H1 (cell line): ENCODE results near the gene RAD23B. TPM values are rescaled to one million over a fixed set of nuclear protein-coding genes. Genes with fewer than 3 reads are reported as not detected.

ENCODE experiments used
- CTCF ChIA-PET: fragments of 300-600 bp; sonication (Branson Sonifier 250); formaldehyde crosslinking; loops from one replicate; lab custom pipeline; 2021; ENCODE audit not compliant: partially characterized antibody; lab: Charles Lee
- POLR2A ChIA-PET: fragments of 300-600 bp; sonication (Branson Sonifier 250); formaldehyde crosslinking; loops from one replicate; lab custom pipeline; 2021; ENCODE audit warnings: inconsistent platforms; ENCODE audit not compliant: partially characterized antibody; lab: Charles Lee
- DNase-seq, 2 experiments: peaks; one replicate each; pipeline versions ENCODE4 v3.0.0 to v3.0.0-alpha.2; 2010 to 2022; ENCODE audit warnings: low spot score in 2 of 2, low read depth in 1 of 2, mixed read lengths in 1 of 2
- FAIRE-seq: peaks from 2 replicates; lab custom pipeline; 2011; peaks lifted over from hg19 to GRCh38; lab: Jason Lieb, UNC
- H2AFZ ChIP-seq: 2 replicates; pipeline ENCODE4 v1.8.1; 2012; ENCODE audit warnings: low read length, inconsistent platforms
- H2AK5ac ChIP-seq: 2 replicates; pipeline ENCODE4 v1.6.1; 2013; ENCODE audit warnings: low read depth, low read length
- H2BK120ac ChIP-seq: replicated peaks from 2 replicates; pipeline ENCODE3; 2013; ENCODE audit warnings: low read depth, low read length, inconsistent platforms
- H2BK12ac ChIP-seq: 2 replicates; pipeline ENCODE4 v1.6.1; 2013; ENCODE audit warnings: low read depth, low read length
- H2BK15ac ChIP-seq: 2 replicates; pipeline ENCODE4 v1.6.1; 2013; ENCODE audit warnings: low read length
- H2BK20ac ChIP-seq: 2 replicates; pipeline ENCODE4 v1.6.1; 2013; ENCODE audit warnings: low read length
- H2BK5ac ChIP-seq: 2 replicates; pipeline ENCODE4 v1.6.1; 2013; ENCODE audit warnings: low read depth, low read length
- H3K14ac ChIP-seq: 2 replicates; pipeline ENCODE4 v1.6.1; 2013; ENCODE audit warnings: inconsistent platforms; ENCODE audit not compliant: insufficient read length
- H3K18ac ChIP-seq: 2 replicates; pipeline ENCODE4 v1.6.1; 2013; ENCODE audit warnings: low read length; ENCODE audit errors: extremely low read depth
- H3K23ac ChIP-seq: 2 replicates; pipeline ENCODE4 v1.6.1; 2013; ENCODE audit warnings: inconsistent platforms; ENCODE audit not compliant: insufficient read length
- H3K23me2 ChIP-seq: 2 replicates; pipeline ENCODE4 v1.6.1; 2013; ENCODE audit warnings: low read depth, low read length
- H3K27ac ChIP-seq: 2 replicates; pipeline ENCODE4 v1.6.1; 2011; ENCODE audit warnings: low read depth, low read length, inconsistent platforms
- H3K27me3 ChIP-seq, 4 experiments: replicated peaks in 1 of 4; 1 replicate in 1 of 4; 2 replicates in 3 of 4; pipeline versions ENCODE4 v1.6.1 to v1.8.1; 2011 to 2013; ENCODE audit warnings: low read length in 3 of 4, mild to moderate bottlenecking in 3 of 4, inconsistent platforms in 2 of 4, mixed read lengths in 2 of 4, moderate library complexity in 1 of 4; ENCODE audit not compliant: control insufficient read depth in 3 of 4, insufficient read depth in 3 of 4; ENCODE audit errors: extremely low read depth in 1 of 4
- H3K36me3 ChIP-seq, 4 experiments: 2 replicates each; pipeline versions ENCODE4 v1.6.1 to v1.8.1; 2011 to 2013; ENCODE audit warnings: mild to moderate bottlenecking in 4 of 4, low read length in 3 of 4, moderate library complexity in 2 of 4, control low read depth in 1 of 4, inconsistent platforms in 1 of 4; ENCODE audit not compliant: insufficient read depth in 4 of 4, control insufficient read depth in 2 of 4
- H3K4ac ChIP-seq: replicated peaks from 2 replicates; pipeline ENCODE3; 2013; ENCODE audit warnings: low read length, low read depth, mixed read lengths, inconsistent platforms; ENCODE audit not compliant: insufficient read length
- H3K4me1 ChIP-seq, 4 experiments: replicated peaks in 1 of 4; 1 replicate in 1 of 4; 2 replicates in 3 of 4; pipeline versions ENCODE4 v1.6.1 to v1.8.1; 2011 to 2013; ENCODE audit warnings: low read length in 3 of 4, inconsistent platforms in 2 of 4, mixed read lengths in 1 of 4; ENCODE audit not compliant: insufficient read depth in 4 of 4, control insufficient read depth in 3 of 4
- H3K4me2 ChIP-seq, 2 experiments: 2 replicates each; pipeline versions ENCODE4 v1.6.1 to v1.8.1; 2011 to 2013; ENCODE audit warnings: low read depth in 2 of 2, low read length in 2 of 2, control low read depth in 1 of 2, inconsistent platforms in 1 of 2, mild to moderate bottlenecking in 1 of 2; ENCODE audit not compliant: insufficient read depth in 1 of 2
- H3K4me3 ChIP-seq, 4 experiments: fragments of 200-600, 300-600 bp in 1 of 4; sonication (generic), shearing (Covaris generic), sonication (Bioruptor Twin) in 1 of 4; 2 replicates each; pipeline versions ENCODE4 v1.5.1 to v1.8.1; 2011 to 2016; ENCODE audit warnings: low read length in 4 of 4, low read depth in 3 of 4, control low read depth in 2 of 4, inconsistent platforms in 2 of 4, mild to moderate bottlenecking in 2 of 4, mixed read lengths in 1 of 4, moderate library complexity in 1 of 4; ENCODE audit not compliant: insufficient read depth in 2 of 4; ENCODE audit errors: extremely low read depth in 1 of 4
- H3K56ac ChIP-seq: replicated peaks from 2 replicates; pipeline ENCODE3; 2013; ENCODE audit warnings: low read depth, mild to moderate bottlenecking, mixed read lengths, low read length, inconsistent platforms; ENCODE audit not compliant: insufficient read length
- H3K79me1 ChIP-seq: 2 replicates; pipeline ENCODE4 v1.6.1; 2013; ENCODE audit warnings: low read depth, low read length, control low read depth
- H3K79me2 ChIP-seq, 2 experiments: 2 replicates each; pipeline versions ENCODE4 v1.6.1 to v1.8.1; 2012 to 2013; ENCODE audit warnings: low read length in 2 of 2, mild to moderate bottlenecking in 2 of 2, inconsistent platforms in 1 of 2; ENCODE audit not compliant: insufficient read depth in 2 of 2, control insufficient read depth in 1 of 2
- H3K9ac ChIP-seq, 4 experiments: replicated peaks in 1 of 4; 1 replicate in 1 of 4; 2 replicates in 3 of 4; pipeline versions ENCODE4 v1.6.1 to v1.8.1; 2011 to 2013; ENCODE audit warnings: low read depth in 3 of 4, low read length in 3 of 4, control low read depth in 2 of 4, mild to moderate bottlenecking in 2 of 4, moderate library complexity in 2 of 4, inconsistent platforms in 1 of 4; ENCODE audit errors: extremely low read depth in 1 of 4
- H3K9me3 ChIP-seq, 2 experiments: 2 replicates each; pipeline versions ENCODE4 v1.6.1 to v1.8.1; 2012 to 2013; ENCODE audit warnings: mild to moderate bottlenecking in 2 of 2, moderate library complexity in 2 of 2, control low read depth in 1 of 2, inconsistent platforms in 1 of 2, low read depth in 1 of 2, low read length in 1 of 2, mixed read lengths in 1 of 2; ENCODE audit not compliant: insufficient read depth in 2 of 2
- H4K20me1 ChIP-seq, 2 experiments: replicated peaks in 1 of 2; 2 replicates each; pipeline versions ENCODE3 to v1.8.1; 2011 to 2013; ENCODE audit warnings: inconsistent platforms in 2 of 2, low read length in 2 of 2, mild to moderate bottlenecking in 1 of 2; ENCODE audit not compliant: insufficient read depth in 2 of 2, control insufficient read depth in 1 of 2
- H4K5ac ChIP-seq: 2 replicates; pipeline ENCODE4 v1.6.1; 2013; ENCODE audit warnings: low read length, low read depth, mixed read lengths, inconsistent platforms; ENCODE audit not compliant: insufficient read length
- H4K8ac ChIP-seq: 2 replicates; pipeline ENCODE4 v1.8.0; 2013; ENCODE audit warnings: mild to moderate bottlenecking, moderate library complexity, low read length, inconsistent platforms; ENCODE audit not compliant: insufficient read depth; ENCODE audit errors: extremely low read depth
- H4K91ac ChIP-seq: replicated peaks from 2 replicates; pipeline ENCODE3; 2013; ENCODE audit warnings: low read length, mixed read lengths, inconsistent platforms; ENCODE audit not compliant: insufficient read length
- KDM1A ChIP-seq: fragments of 200-600, 300-600 bp; sonication (generic); IDR thresholded peaks from 2 replicates; pipeline ENCODE4 v1.7.1; 2016; ENCODE audit warnings: mild to moderate bottlenecking, low read length, borderline replicate concordance
- SP4 ChIP-seq: IDR thresholded peaks from 2 replicates; pipeline ENCODE4 v1.6.1; 2012; ENCODE audit warnings: low read length, inconsistent platforms
- WGBS, 2 experiments: shearing (Covaris generic) in 1 of 2; methylation state at CpG; one replicate each; pipeline versions ENCODE4 v1.1.6 to v1.1.7; 2013 to 2015; ENCODE audit warnings: low lambda C conversion rate in 2 of 2, mixed read lengths in 2 of 2, inconsistent platforms in 1 of 2, low coverage in 1 of 2, missing lambda C conversion rate in 1 of 2; ENCODE audit not compliant: insufficient replicate concordance in 2 of 2, insufficient coverage in 1 of 2, insufficient read length in 1 of 2; ENCODE audit errors: extremely low coverage in 1 of 2, missing lambda C conversion rate in 1 of 2; 5-methylcytosine and 5-hydroxymethylcytosine counted together
- polyA plus RNA-seq, 7 experiments: library from polyadenylated mRNA; depleted of rRNA in 3 of 7; stranded (reverse) in 5 of 7; unstranded in 2 of 7; fragments of >200 nt in 5 of 7; fragments of 200-250 nt in 2 of 7; gene quantifications; 1 replicate in 5 of 7; 2 replicates in 1 of 7; 4 replicates in 1 of 7; pipeline versions ENCODE4 v1.2.1 to v1.2.3, GENCODE V29; 2011 to 2013; ENCODE audit warnings: missing spikeins in 2 of 7, mixed read lengths in 2 of 7
- total RNA-seq: library from RNA; stranded (reverse); fragmentation: NEBNext Ultra II Directional; extraction: Animal tissue kit (Norgen Biotek cat#: 25700); gene quantifications from 2 replicates; pipeline ENCODE4 v1.2.1, GENCODE V29; 2021

RAD23B gene
- total and polyA plus RNA-seq, 2 of the 8 experiments (the other 6 are each of a cell fraction or from before 2014, with no cell fraction given) = 97.1 to 165 TPM

DNA sequence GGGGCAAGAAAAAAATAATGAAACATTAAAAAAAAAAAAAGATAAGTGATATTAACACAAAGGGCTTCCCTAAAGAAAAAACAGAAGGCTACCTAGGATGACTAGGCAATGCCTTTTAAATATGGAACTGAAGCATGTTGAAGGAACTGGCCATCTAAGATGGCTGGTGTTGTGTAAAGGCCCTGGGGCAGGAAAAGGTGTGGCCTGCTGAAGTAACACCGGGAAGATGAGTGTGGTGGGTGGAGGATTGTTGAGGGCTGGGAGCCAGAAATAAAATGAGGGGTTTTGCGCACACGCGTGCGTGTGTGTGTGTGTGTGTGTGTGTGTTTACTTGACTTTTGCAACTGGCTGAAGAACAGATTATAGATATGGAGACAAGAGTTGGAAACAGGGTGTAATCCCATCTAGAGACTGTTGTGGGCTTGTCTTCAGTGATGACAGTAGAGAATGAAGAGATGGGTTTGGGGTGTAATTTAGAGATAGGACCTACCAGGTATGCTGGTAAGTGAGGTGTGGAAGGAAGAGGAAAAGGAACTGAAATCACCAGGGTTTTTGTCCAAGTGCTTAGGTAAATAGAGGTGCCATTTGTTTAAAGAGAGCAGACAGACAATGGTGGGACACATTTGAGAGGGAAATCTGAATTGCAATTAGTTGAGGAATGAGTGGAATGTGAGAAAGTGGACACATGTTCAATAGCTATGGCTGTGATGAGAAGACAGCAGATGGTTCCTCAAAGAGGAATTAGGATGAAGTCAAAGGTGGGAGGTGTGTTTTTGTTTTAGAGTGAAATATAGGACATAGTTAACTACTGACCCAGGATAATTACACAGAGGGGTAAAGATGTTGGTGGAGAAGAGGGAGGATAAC, 33.9 kb downstream of the RAD23B start:
- 97% methylated on average over 5 of the region's 5 CpGs; no CpG with 5 or more reads in 1 of the 2 experiments for WGBS, 2 experiments
- no peak overlapping the region for H3K4me2 ChIP-seq
- H3K4me3 ChIP-seq = no peak overlapping the region
- no peaks in the 10 kb centered on the region for H3K9me3 ChIP-seq
- no peak overlapping the region for H2BK120ac ChIP-seq
- no peaks in the 10 kb centered on the region for H3K23me2 ChIP-seq
- H2BK15ac ChIP-seq = no peak overlapping the region
- no peak overlapping the region for H2BK20ac ChIP-seq
- H3K4me1 ChIP-seq = peaks cover 0 to 2% (median 0%) of the 10 kb centered on the region in 4 experiments; a peak in 1 of 7 replicates
- peaks cover 3 to 91% of the 10 kb centered on the region in 2 experiments; a peak in 3 of 4 replicates for H3K79me2 ChIP-seq
- no peak for FAIRE-seq
- no peak overlapping the region for H2AK5ac ChIP-seq
- H3K18ac ChIP-seq = no peak overlapping the region
- TF ChIP-seq KDM1A (0 out of 2 replicates have a peak, but pooled peaks have one; percentile 51), SP4 (no peak)
- H3K27me3 ChIP-seq = no peaks in the 10 kb centered on the region
- H3K4ac ChIP-seq = no peak overlapping the region
- no peak overlapping the region for H4K5ac ChIP-seq
- H3K14ac ChIP-seq = no peak overlapping the region
- H3K23ac ChIP-seq = no peak overlapping the region
- no peak overlapping the region for H4K8ac ChIP-seq
- no peak overlapping the region for H2BK12ac ChIP-seq
- H3K79me1 ChIP-seq = peaks cover 6% of the 10 kb centered on the region
- peaks cover 0 to 61% (median 18%) of the 10 kb centered on the region in 4 experiments; a peak in 6 of 8 replicates for H3K36me3 ChIP-seq
- no peak overlapping the region for H4K91ac ChIP-seq
- peaks cover 7 to 13% of the 10 kb centered on the region in 2 experiments for H4K20me1 ChIP-seq
- no peak overlapping the region for H3K56ac ChIP-seq
- ChIA-PET POLR2A (interaction anchor here (1.0 to 1.3 kb wide), 2 partner anchors 17 to 33 kb away, joined by 3 read pairs; no protein-coding TSS in a partner anchor), CTCF (interaction anchor here (0.9 to 1.7 kb wide), 2 partner anchors 22 to 24 kb away, joined by 3 to 4 read pairs; no protein-coding TSS in a partner anchor)
- no peak overlapping the region for H3K9ac ChIP-seq
- DNase-seq = no peak
- H2AFZ ChIP-seq = no peak overlapping the region
- H3K27ac ChIP-seq = no peak overlapping the region; the same call in 1 of the 2 replicates
- 0 out of 2 replicates have a peak overlapping the region, but pooled peaks have one; percentile 3 for H2BK5ac ChIP-seq
